Mesenchymal stem cell (in vitro differentiated cells and primary cell): ENCODE data around the gene PRKACA.
"Not testable (repeated sequence)": the region's sequence is repeated elsewhere in the genome, so short reads cannot be mapped to it uniquely, and the experiment has no call there.

Source experiments
- DNase-seq: peaks from one replicate; pipeline ENCODE4 v3.0.0-alpha.2; 2013
- H2AFZ ChIP-seq: one replicate; pipeline ENCODE4 v1.6.1; 2013; ENCODE audit warnings: low read depth, mild to moderate bottlenecking, control low read depth, inconsistent platforms, low read length, moderate library complexity
- H2AK5ac ChIP-seq: 2 replicates; pipeline ENCODE4 v1.6.1; 2013; ENCODE audit warnings: low read length, moderate library complexity, mild to moderate bottlenecking, inconsistent platforms; ENCODE audit not compliant: severe bottlenecking
- H2BK120ac ChIP-seq: one replicate; pipeline ENCODE4 v1.6.1; 2013; ENCODE audit warnings: low read depth, mild to moderate bottlenecking, inconsistent platforms, low read length, moderate library complexity
- H2BK12ac ChIP-seq, 2 experiments: one replicate each; pipeline ENCODE4 v1.6.1; 2013; ENCODE audit warnings: inconsistent platforms in 2 of 2, low read length in 2 of 2, mild to moderate bottlenecking in 2 of 2, moderate library complexity in 2 of 2, control low read depth in 1 of 2
- H2BK15ac ChIP-seq: one replicate; pipeline ENCODE4 v1.6.1; 2013; ENCODE audit warnings: mild to moderate bottlenecking, low read depth, inconsistent platforms; ENCODE audit not compliant: poor library complexity, severe bottlenecking
- H2BK5ac ChIP-seq: 2 replicates; pipeline ENCODE4 v1.6.1; 2013; ENCODE audit warnings: low read depth, mild to moderate bottlenecking, low read length, control low read depth, inconsistent platforms; ENCODE audit not compliant: poor library complexity, severe bottlenecking
- H3K14ac ChIP-seq, 2 experiments: one replicate each; pipeline ENCODE4 v1.6.1; 2013; ENCODE audit warnings: inconsistent platforms in 2 of 2, low read length in 2 of 2, control low read depth in 1 of 2, mild to moderate bottlenecking in 1 of 2, moderate library complexity in 1 of 2
- H3K18ac ChIP-seq, 2 experiments: one replicate each; pipeline ENCODE4 v1.6.1; 2013; ENCODE audit warnings: inconsistent platforms in 2 of 2, low read length in 2 of 2, control low read depth in 1 of 2, low read depth in 1 of 2, mild to moderate bottlenecking in 1 of 2
- H3K23ac ChIP-seq, 2 experiments: one replicate each; pipeline ENCODE4 v1.6.1; 2013; ENCODE audit warnings: inconsistent platforms in 2 of 2, low read length in 2 of 2, mild to moderate bottlenecking in 2 of 2, moderate library complexity in 2 of 2, control low read depth in 1 of 2
- H3K27ac ChIP-seq: 2 replicates; pipeline ENCODE4 v1.5.1; 2013; ENCODE audit warnings: mild to moderate bottlenecking, moderate library complexity, low read length, control low read depth, inconsistent platforms; ENCODE audit not compliant: poor library complexity, severe bottlenecking
- H3K27me3 ChIP-seq, 2 experiments: 2 replicates each; pipeline versions ENCODE4 v1.6.1 to v1.7.0; 2013; ENCODE audit warnings: low read length in 2 of 2, mild to moderate bottlenecking in 2 of 2, moderate library complexity in 2 of 2, control low read depth in 1 of 2, inconsistent platforms in 1 of 2; ENCODE audit not compliant: control insufficient read depth in 1 of 2, insufficient read depth in 1 of 2
- H3K36me3 ChIP-seq, 2 experiments: 2 replicates each; pipeline versions ENCODE4 v1.6.1 to v1.7.0; 2013; ENCODE audit warnings: low read length in 2 of 2, control low read depth in 1 of 2, inconsistent platforms in 1 of 2, low read depth in 1 of 2, mild to moderate bottlenecking in 1 of 2; ENCODE audit not compliant: insufficient read depth in 2 of 2, control insufficient read depth in 1 of 2
- H3K4ac ChIP-seq, 2 experiments: one replicate each; pipeline ENCODE4 v1.6.1; 2013; ENCODE audit warnings: inconsistent platforms in 2 of 2, low read length in 2 of 2, mild to moderate bottlenecking in 2 of 2, moderate library complexity in 2 of 2, control low read depth in 1 of 2, low read depth in 1 of 2
- H3K4me1 ChIP-seq: 2 replicates; pipeline ENCODE4 v1.6.1; 2013; ENCODE audit warnings: low read depth, low read length, control low read depth; ENCODE audit not compliant: control insufficient read depth, insufficient read depth
- H3K4me2 ChIP-seq: 2 replicates; pipeline ENCODE4 v1.6.1; 2013; ENCODE audit warnings: low read length, mild to moderate bottlenecking, inconsistent platforms; ENCODE audit not compliant: poor library complexity, severe bottlenecking
- H3K4me3 ChIP-seq, 2 experiments: 2 replicates each; pipeline versions ENCODE4 v1.5.1 to v1.7.0; 2013; ENCODE audit warnings: low read length in 2 of 2, mild to moderate bottlenecking in 2 of 2, control low read depth in 1 of 2, low read depth in 1 of 2; ENCODE audit not compliant: insufficient read depth in 1 of 2
- H3K79me1 ChIP-seq: replicated peaks from 2 replicates; pipeline ENCODE4 v1.6.1; 2013; ENCODE audit warnings: mild to moderate bottlenecking, control low read depth, low read length, inconsistent platforms; ENCODE audit not compliant: poor library complexity, severe bottlenecking
- H3K9ac ChIP-seq: 2 replicates; pipeline ENCODE4 v1.7.0; 2013; ENCODE audit warnings: mild to moderate bottlenecking, low read length, moderate library complexity
- H3K9me3 ChIP-seq: 2 replicates; pipeline ENCODE4 v1.7.0; 2013; ENCODE audit warnings: mild to moderate bottlenecking, low read length; ENCODE audit not compliant: control insufficient read depth
- H4K8ac ChIP-seq: one replicate; pipeline ENCODE4 v1.6.1; 2013; ENCODE audit warnings: inconsistent platforms, mild to moderate bottlenecking, low read length, moderate library complexity
- H4K91ac ChIP-seq: one replicate; pipeline ENCODE4 v1.6.1; 2013; ENCODE audit warnings: mild to moderate bottlenecking, low read length, inconsistent platforms
- WGBS: methylation state at CpG from one replicate; pipeline ENCODE4 v1.1.7; 2013; ENCODE audit warnings: mixed read lengths; 5-methylcytosine and 5-hydroxymethylcytosine counted together

PRKACA gene

DNA sequence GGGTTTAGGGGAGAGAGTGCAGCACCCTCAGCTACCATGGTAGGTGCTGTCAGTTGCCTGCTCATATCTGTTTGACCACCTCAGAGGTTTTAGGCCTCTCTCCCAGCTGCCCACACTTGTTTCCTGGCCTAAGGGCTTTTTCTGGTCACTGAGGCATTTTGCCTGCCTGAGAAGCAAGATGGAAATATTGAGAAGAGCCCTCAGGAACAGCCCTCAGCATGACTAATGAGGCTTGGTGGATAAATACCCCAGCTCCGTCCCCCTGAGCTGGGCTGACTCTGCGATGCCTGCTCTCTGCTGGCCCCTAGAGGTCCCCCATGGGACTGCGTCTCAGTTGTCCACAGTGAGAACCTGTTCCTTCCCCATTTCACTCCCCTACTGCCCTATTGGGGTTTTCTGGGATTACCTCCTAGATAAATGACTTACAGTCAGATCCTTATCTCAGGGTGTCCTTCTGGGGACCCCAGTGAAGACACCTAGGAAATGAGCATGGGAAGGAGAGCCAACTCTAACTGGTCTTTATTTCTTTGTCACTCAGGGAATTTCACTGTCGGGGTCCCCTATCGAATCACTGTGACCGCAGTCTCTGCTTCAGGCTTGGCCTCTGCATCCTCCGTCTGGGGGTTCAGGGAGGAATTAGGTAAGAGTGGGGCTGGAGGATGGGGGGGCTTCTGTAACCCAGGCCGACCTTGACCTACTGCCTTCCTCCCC lies 69.0 kb downstream of the PRKACA start:
- Histone ChIP-seq H2BK15ac (no peak overlapping the region), H3K4ac (no peak overlapping the region), H3K79me1 (no peaks in the 10 kb centered on the region), H4K91ac (no peak overlapping the region), H3K27ac (no peak overlapping the region), H4K8ac (no peak overlapping the region), H3K4me2 (no peak overlapping the region), H2BK120ac (no peak overlapping the region), H3K14ac (no peak overlapping the region), H2AK5ac (no peak overlapping the region), H3K27me3 (no peaks in the 10 kb centered on the region), H3K9ac (no peak overlapping the region), H3K9me3 (peaks cover 3% of the 10 kb centered on the region), H3K18ac (no peak overlapping the region), H3K23ac (no peak overlapping the region), H3K36me3 (peaks cover 0 to 19% of the 10 kb centered on the region in 2 experiments), H2BK5ac (no peak overlapping the region), H2BK12ac (no peak overlapping the region), H3K4me1 (peaks cover 4% of the 10 kb centered on the region), H3K4me3 (no peak overlapping the region), H2AFZ (no peak overlapping the region)
- WGBS, result 56% methylated on average over 6 of the region's 8 CpGs
- DNase-seq, result peak; percentile 88

- H2BK15ac ChIP-seq, H4K8ac ChIP-seq, DNase-seq, H3K9ac ChIP-seq, H3K18ac ChIP-seq, H3K4ac ChIP-seq, H2BK5ac ChIP-seq, H2BK12ac ChIP-seq, H3K27ac ChIP-seq, H3K79me1 ChIP-seq, H2AK5ac ChIP-seq, H4K91ac ChIP-seq, H2BK120ac ChIP-seq, H2AFZ ChIP-seq, H3K9me3 ChIP-seq, H3K4me3 ChIP-seq, H3K23ac ChIP-seq, H3K14ac ChIP-seq, H3K4me1 ChIP-seq, H3K27me3 ChIP-seq, H3K4me2 ChIP-seq: not testable (repeated sequence)
- WGBS, result 97% methylated on average over 9 of the region's 10 CpGs
- peaks cover 0 to 19% of the 10 kb centered on the region in 2 experiments for H3K36me3 ChIP-seq
These were observed 69.7 kb downstream of the PRKACA start for GRCh38 chr19:14047866-14048265.

DNA sequence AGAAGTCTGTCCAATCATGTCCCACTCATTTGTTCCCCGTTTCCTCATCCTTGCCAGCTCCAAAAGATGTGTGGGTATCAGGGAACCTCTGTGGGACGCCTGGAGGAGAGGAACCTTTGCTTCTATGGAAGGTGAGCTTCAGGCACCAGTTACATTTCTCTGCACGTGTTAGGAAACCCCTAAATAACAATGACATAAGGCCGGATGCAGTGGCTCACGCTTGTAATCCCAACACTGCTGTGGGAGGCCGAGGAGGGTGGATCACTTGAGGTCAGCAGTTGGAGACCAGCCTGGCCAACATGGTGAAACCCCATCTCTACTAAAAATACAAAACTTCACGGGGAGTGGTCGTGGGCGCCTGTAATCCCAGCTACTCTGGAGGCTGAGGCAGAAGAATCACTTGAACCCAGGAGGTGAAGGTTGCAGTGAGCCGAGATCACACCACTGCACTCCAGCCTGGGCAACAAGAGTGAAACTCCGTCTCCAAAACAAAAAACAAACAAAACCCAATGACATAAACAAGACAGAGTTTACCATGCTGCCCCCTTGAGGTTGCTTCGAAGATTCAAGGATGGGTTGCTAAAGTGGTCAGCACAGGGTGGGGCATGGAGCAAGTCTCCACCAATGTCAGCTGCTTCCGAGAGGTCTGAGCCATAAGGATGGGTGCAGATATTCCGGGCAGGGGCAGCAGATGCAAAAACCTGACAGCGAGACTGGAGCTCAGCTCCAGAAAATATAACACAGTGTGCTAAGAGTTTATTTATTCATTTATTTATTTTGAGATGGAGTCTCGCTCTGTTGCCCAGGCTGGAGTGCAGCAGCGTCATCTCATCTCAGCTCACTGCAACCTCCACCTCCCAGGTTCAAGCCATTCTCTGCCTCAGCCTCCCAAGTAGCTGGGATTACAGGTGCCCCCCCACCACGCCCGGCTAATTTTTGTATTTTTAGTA lies 74.6 kb downstream of the PRKACA start:
- H3K4ac ChIP-seq, H3K27me3 ChIP-seq, H3K4me1 ChIP-seq, H2BK12ac ChIP-seq, H2AK5ac ChIP-seq, H3K4me2 ChIP-seq, H2BK5ac ChIP-seq, H2AFZ ChIP-seq, H2BK120ac ChIP-seq, H3K27ac ChIP-seq, H3K9me3 ChIP-seq, H4K8ac ChIP-seq, H3K14ac ChIP-seq, H4K91ac ChIP-seq, H3K23ac ChIP-seq, H3K79me1 ChIP-seq, H2BK15ac ChIP-seq: not testable (repeated sequence)
- Histone ChIP-seq H3K9ac (peak overlapping the region; percentile 69), H3K4me3 (peak overlapping the region in 1 of 2 experiments; percentile 45), H3K36me3 (peaks cover 0 to 14% of the 10 kb centered on the region in 2 experiments), H3K18ac (peak overlapping the region in 1 of 2 experiments; percentile 34)
- peak; percentile 91 for DNase-seq
- 82% methylated on average over 18 of the region's 19 CpGs for WGBS
